K562 (cell line): ENCODE data around the gene KRTAP5-4. TPM values are rescaled to one million over a fixed set of nuclear protein-coding genes. Genes with fewer than 3 reads are reported as not detected.
"Not testable (repeated sequence)": the region's sequence is repeated elsewhere in the genome, so short reads cannot be mapped to it uniquely, and the experiment has no call there.

Experiments used
- ATAC-seq: fragments of 200-7000 bp; cut with Tn5 transposase; 3 replicates; pipeline ENCODE4 v1.9.1; 2020; ENCODE audit warnings: moderate library complexity
- BruUV-seq: library from RNA; stranded (reverse); fragments of 400-500 nt; replicated peaks from 2 replicates; lab custom pipeline; 2021; lab: Mats Ljungman, UMichigan
- CTCF ChIA-PET: fragments of 300-600 bp; formaldehyde crosslinking; extraction: SDS; loops from one replicate; lab custom pipeline; 2021; ENCODE audit warnings: low intra/inter-chr PET ratio; lab: Yijun Ruan, JAX
- POLR2A ChIA-PET: fragments of 300-600, 350-650 bp; sonication (Branson Sonifier 250); formaldehyde crosslinking; extraction: SDS; loops from one replicate; lab custom pipeline; 2021; ENCODE audit warnings: antibody characterized with exemption, inconsistent platforms; lab: Yijun Ruan, JAX
- DNase-seq, 4 experiments: peaks; one replicate each; pipeline versions ENCODE4 v3.0.0 to v3.0.0-alpha.2; 2011 to 2018; ENCODE audit warnings: low spot score in 3 of 4, mixed read lengths in 3 of 4; ENCODE audit errors: extremely low read depth in 1 of 4
- FAIRE-seq: peaks from 2 replicates; lab custom pipeline; 2011; peaks lifted over from hg19 to GRCh38; lab: Jason Lieb, UNC
- H2AFZ ChIP-seq: 2 replicates; pipeline ENCODE4 v1.6.0; 2011; ENCODE audit warnings: low read depth, low read length, control low read depth, inconsistent platforms
- H3K27ac ChIP-seq: fragments of 200-600 bp; 3 replicates; pipeline ENCODE4 v1.8.0; 2011; ENCODE audit warnings: low read depth, mild to moderate bottlenecking, control low read depth, inconsistent platforms, low read length, moderate library complexity, mixed read lengths; ENCODE audit errors: extremely low read depth
- H3K27me3 ChIP-seq, 2 experiments: fragments of 300-600 bp in 1 of 2; 2 replicates in 1 of 2; 3 replicates in 1 of 2; pipeline versions ENCODE4 v1.6.0 to v1.8.0; 2011; ENCODE audit warnings: inconsistent platforms in 2 of 2, low read length in 2 of 2, mild to moderate bottlenecking in 1 of 2, mixed read lengths in 1 of 2, moderate library complexity in 1 of 2; ENCODE audit not compliant: control insufficient read depth in 2 of 2, insufficient read depth in 2 of 2
- H3K36me3 ChIP-seq: fragments of 300-600 bp; 3 replicates; pipeline ENCODE4 v1.8.0; 2011; ENCODE audit warnings: mild to moderate bottlenecking, low read length, inconsistent platforms; ENCODE audit not compliant: control insufficient read depth, insufficient read depth
- H3K4me1 ChIP-seq, 2 experiments: fragments of 200-600 bp in 1 of 2; replicated peaks in 1 of 2; 2 replicates in 1 of 2; 3 replicates in 1 of 2; pipeline versions ENCODE4 v1.5.1 to v1.8.0; 2011; ENCODE audit warnings: inconsistent platforms in 2 of 2, low read length in 2 of 2, mild to moderate bottlenecking in 1 of 2, mixed read lengths in 1 of 2, moderate library complexity in 1 of 2; ENCODE audit not compliant: control insufficient read depth in 2 of 2, insufficient read depth in 2 of 2
- H3K4me2 ChIP-seq: 2 replicates; pipeline ENCODE4 v1.6.1; 2011; ENCODE audit warnings: low read length, control low read depth, inconsistent platforms, mixed read lengths; ENCODE audit not compliant: insufficient read depth
- H3K4me3 ChIP-seq: fragments of 200-600 bp; sonication (generic), shearing (Covaris generic); 2 replicates; pipeline ENCODE4 v1.5.1; 2016; ENCODE audit warnings: control low read depth, inconsistent platforms
- H3K79me2 ChIP-seq: fragments of 200-600 bp; 3 replicates; pipeline ENCODE4 v1.8.0; 2011; ENCODE audit warnings: low read length, inconsistent platforms; ENCODE audit not compliant: control insufficient read depth, insufficient read depth
- H3K9ac ChIP-seq, 2 experiments: 2 replicates each; pipeline versions ENCODE4 v1.6.0 to v1.6.1; 2011; ENCODE audit warnings: low read depth in 2 of 2, low read length in 2 of 2, control low read depth in 1 of 2, inconsistent platforms in 1 of 2, mild to moderate bottlenecking in 1 of 2, mixed read lengths in 1 of 2; ENCODE audit not compliant: insufficient read depth in 1 of 2
- H3K9me1 ChIP-seq: one replicate; pipeline ENCODE4 v1.6.0; 2011; ENCODE audit warnings: inconsistent platforms, mild to moderate bottlenecking, low read length, moderate library complexity; ENCODE audit not compliant: control insufficient read depth, insufficient read depth
- H3K9me3 ChIP-seq: replicated peaks from 2 replicates; pipeline ENCODE4 v1.5.1; 2011; ENCODE audit warnings: low read depth, low read length, inconsistent platforms; ENCODE audit not compliant: control insufficient read depth, insufficient read depth
- H4K20me1 ChIP-seq: replicated peaks from 2 replicates; pipeline ENCODE4 v1.6.1; 2011; ENCODE audit warnings: low read length, inconsistent platforms, mixed read lengths; ENCODE audit not compliant: control insufficient read depth, insufficient read depth
- ARID2 ChIP-seq: fragments of 450-650 bp; IDR thresholded peaks from 2 replicates; pipeline ENCODE4 v1.6.1; 2017; ENCODE audit warnings: antibody characterized with exemption, mild to moderate bottlenecking
- CCAR2 ChIP-seq: fragments of 200-400 bp; formaldehyde crosslinking; IDR thresholded peaks from 2 replicates; pipeline ENCODE4 v1.6.1; 2017; ENCODE audit warnings: mild to moderate bottlenecking, low read depth, low read length
- PTBP1 ChIP-seq: fragments of 200-400 bp; formaldehyde crosslinking; IDR thresholded peaks from 2 replicates; pipeline ENCODE4 v1.6.1; 2017; ENCODE audit warnings: low read depth, low read length
- SAP30 ChIP-seq: fragments of 200-600 bp; sonication (generic); IDR thresholded peaks from 2 replicates; pipeline ENCODE4 v1.6.1; 2012; ENCODE audit warnings: borderline replicate concordance, low read depth, mild to moderate bottlenecking, moderate library complexity, low read length, control low read depth, inconsistent platforms; ENCODE audit not compliant: insufficient read depth, poor library complexity, severe bottlenecking
- SMARCB1 ChIP-seq: IDR thresholded peaks from 2 replicates; pipeline ENCODE4 v1.6.1; 2011; ENCODE audit warnings: improper control_type of control experiment, low read depth; ENCODE audit not compliant: insufficient read length
- THRB ChIP-seq: fragments of 450-650 bp; formaldehyde crosslinking; conservative IDR thresholded peaks from 2 replicates; pipeline ENCODE4 v1.4.0; 2022; ENCODE audit warnings: mild to moderate bottlenecking, missing genetic modification characterization
- XRCC3 ChIP-seq: fragments of 450-650 bp; IDR thresholded peaks from 2 replicates; pipeline ENCODE4 v1.6.1; 2017; ENCODE audit warnings: mild to moderate bottlenecking, moderate library complexity
- ZNF146 ChIP-seq: IDR thresholded peaks from one replicate; pipeline ENCODE4 v1.6.1; 2018; ENCODE audit warnings: missing compliant biosample characterization; ENCODE audit not compliant: unreplicated experiment
- ZNF507 ChIP-seq: conservative IDR thresholded peaks from 2 replicates; pipeline ENCODE4 v1.6.1; 2017; ENCODE audit warnings: missing genetic modification characterization, missing compliant biosample characterization
- ZNF699 ChIP-seq: fragments of 250-450 bp; sonication (Bioruptor Pico); IDR thresholded peaks from 2 replicates; pipeline ENCODE4 v1.8.0; 2021; ENCODE audit warnings: mild to moderate bottlenecking, moderate library complexity; ENCODE audit not compliant: insufficient replicate concordance
- WGBS: fragments of 100-300 bp; shearing (Covaris generic); methylation state at CpG from one replicate; pipeline ENCODE4 v1.1.6; 2016; ENCODE audit warnings: low coverage, mixed read lengths; ENCODE audit not compliant: insufficient coverage; ENCODE audit errors: missing lambda C conversion rate; 5-methylcytosine and 5-hydroxymethylcytosine counted together
- in situ Hi-C: fragments of 300-500 bp; cut with MboI; formaldehyde crosslinking; loops from 4 replicates; pipeline ENCODE4 v1.15.0; 2018; ENCODE audit warnings: inconsistent platforms, mixed read lengths
- intact Hi-C: fragments of 100-400 bp; cut with micrococcal nuclease; formaldehyde crosslinking; loops from 2 replicates; pipeline ENCODE4 v1.14.2; 2022
- polyA plus RNA-seq, 8 experiments: library from polyadenylated mRNA; depleted of rRNA in 4 of 8; stranded (reverse) in 5 of 8; unstranded in 3 of 8; fragments of >200 nt; fragmentation: Nextera tagmentation in 2 of 8; fragmentation: Illumina TruSeq in 1 of 8; extraction: Ambion mirVana in 2 of 8; extraction: Trizol in 1 of 8; gene quantifications; 2 replicates each; pipeline versions ENCODE4 v1.2.1 to v1.2.3, GENCODE V29; 2011 to 2014; ENCODE audit warnings: inconsistent platforms in 1 of 8, missing spikeins in 1 of 8
- total RNA-seq, 7 experiments: library from RNA; depleted of rRNA in 6 of 7; stranded (reverse); fragments of >200 nt in 6 of 7; fragmentation: Illumina TruSeq in 2 of 7; extraction: Trizol in 2 of 7; gene quantifications; 2 replicates each; pipeline versions ENCODE4 v1.2.1 to v1.2.3, GENCODE V29; 2011 to 2021; ENCODE audit warnings: low replicate concordance in 1 of 7

The KRTAP5-4 gene
- total and polyA plus RNA-seq, 9 of the 15 experiments (the other 6 are each of a cell fraction or from before 2014, with no cell fraction given) = not detected

GRCh38 chr11:1601663-1602062 is 20.3 kb downstream of the KRTAP5-4 start:
- intact Hi-C loops = not testable (repeated sequence)

GRCh38 chr11:1600626-1601025 is 21.3 kb downstream of the KRTAP5-4 start:
- in situ Hi-C loops (no loop called here), intact Hi-C loops (no loop called here)
- Histone ChIP-seq H2AFZ (no peak overlapping the region), H3K9me3 (no peaks in the 10 kb centered on the region), H3K27ac (no peak overlapping the region), H3K9me1 (no peaks in the 10 kb centered on the region), H3K4me3 (no peak overlapping the region), H3K4me1 (no peaks in the 10 kb centered on the region), H3K27me3 (peaks cover 7 to 39% of the 10 kb centered on the region in 2 experiments; a peak in 3 of 5 replicates), H3K9ac (no peak overlapping the region), H3K4me2 (no peak overlapping the region), H3K79me2 (no peaks in the 10 kb centered on the region), H3K36me3 (no peaks in the 10 kb centered on the region), H4K20me1 (peaks cover 4% of the 10 kb centered on the region; the same call in 1 of the 2 replicates)
- POLR2A ChIA-PET = no interaction called here
- no TSS peak for BruUV-seq
- WGBS = 8% methylated on average over 5 of the region's 5 CpGs
- CTCF ChIA-PET = no interaction called here
- DNase-seq (no peak), ATAC-seq (no peak), FAIRE-seq (no peak)
- TF ChIP-seq CCAR2 (no peak), ZNF699 (CRISPR knock-in tag) (no peak), ZNF146 (CRISPR knock-in tag) (no peak), ARID2 (no peak), ZNF507 (no peak), XRCC3 (no peak), SAP30 (no peak), SMARCB1 (no peak), THRB (no peak), PTBP1 (no peak)

More at GRCh38 chr11:1601663-1602062, 20.3 kb downstream of the KRTAP5-4 start:
- ATAC-seq, H4K20me1 ChIP-seq, H3K9me3 ChIP-seq, H3K36me3 ChIP-seq, H3K4me2 ChIP-seq, H2AFZ ChIP-seq, BruUV-seq, CTCF ChIA-PET, in situ Hi-C loops, H3K4me1 ChIP-seq, H3K27ac ChIP-seq, H3K9me1 ChIP-seq, H3K9ac ChIP-seq, DNase-seq, POLR2A ChIA-PET, H3K4me3 ChIP-seq, H3K79me2 ChIP-seq: not testable (repeated sequence)
- peak; percentile 23 for FAIRE-seq
- 0% methylated on average over 2 of the region's 3 CpGs for WGBS
- peaks cover 12 to 38% of the 10 kb centered on the region in 2 experiments for H3K27me3 ChIP-seq
